AG04450 (cell line): Measurements from ENCODE around the gene SEPTIN10. TPM values are rescaled to one million over a fixed set of nuclear protein-coding genes. Genes with fewer than 3 reads are reported as not detected.
A peak's percentile ranks its signal among the peaks of the same experiment; 100 is the strongest.
"Not testable (repeated sequence)": the region's sequence is repeated elsewhere in the genome, so short reads cannot be mapped to it uniquely, and the experiment has no call there.

Experiments used
- CTCF ChIA-PET: fragments of 300-600, 350-600 bp; formaldehyde crosslinking; extraction: SDS; loops from one replicate; lab custom pipeline; 2022; ENCODE audit warnings: antibody characterized with exemption, inconsistent platforms; lab: Charles Lee
- POLR2A ChIA-PET: fragments of 350-600 bp; formaldehyde crosslinking; extraction: SDS; loops from one replicate; lab custom pipeline; 2021; ENCODE audit warnings: antibody characterized with exemption, inconsistent platforms; lab: Yijun Ruan, JAX
- DNase-seq: peaks from one replicate; pipeline ENCODE4 v3.0.0-alpha.2; 2011; ENCODE audit warnings: low read depth, low spot score
- H3K27ac ChIP-seq: one replicate; pipeline ENCODE4 v1.5.1; 2012; ENCODE audit warnings: low read depth, low read length, control low read depth
- H3K27me3 ChIP-seq: one replicate; pipeline ENCODE4 v1.6.0; 2012; ENCODE audit warnings: low read length; ENCODE audit not compliant: control insufficient read depth, insufficient read depth
- H3K4me3 ChIP-seq: 2 replicates; pipeline ENCODE4 v1.5.1; 2011; ENCODE audit warnings: mild to moderate bottlenecking, low read depth, low read length, control low read depth
- H3K9me3 ChIP-seq: 2 replicates; pipeline ENCODE4 v1.5.1; 2012; ENCODE audit warnings: low read length; ENCODE audit not compliant: control insufficient read depth, insufficient read depth
- CTCF ChIP-seq: IDR thresholded peaks from 2 replicates; pipeline ENCODE4 v1.5.1; 2011; ENCODE audit warnings: low read depth, low read length, control low read depth, inconsistent platforms
- polyA plus RNA-seq: library from polyadenylated mRNA; depleted of rRNA; stranded (reverse); fragments of >200 nt; gene quantifications from 2 replicates; pipeline ENCODE4 v1.2.3, GENCODE V29; 2011

Gene SEPTIN10
- polyA plus RNA-seq, 1 experiment, result 105 TPM

- DNase-seq, result no peak
- no peak for TF ChIP-seq CTCF
- ChIA-PET CTCF (no interaction called here), POLR2A (no interaction called here)
- Histone ChIP-seq H3K4me3 (no peak overlapping the region), H3K27ac (no peak overlapping the region), H3K9me3 (no peaks in the 10 kb centered on the region), H3K27me3 (peaks cover 5% of the 10 kb centered on the region)
These were observed 33.9 kb upstream of the SEPTIN10 start for GRCh38 chr2:109647636-109648035.

- no peak for DNase-seq
- TF ChIP-seq CTCF, result no peak
- H3K27me3 ChIP-seq, result peaks cover 5% of the 10 kb centered on the region
- ChIA-PET CTCF (no interaction called here), POLR2A (no interaction called here)
- H3K27ac ChIP-seq, result no peak overlapping the region
- no peak overlapping the region for H3K4me3 ChIP-seq
- no peaks in the 10 kb centered on the region for H3K9me3 ChIP-seq
These were observed 33.2 kb upstream of the SEPTIN10 start for GRCh38 chr2:109646961-109647360.

- Histone ChIP-seq H3K9me3 (no peaks in the 10 kb centered on the region), H3K4me3 (no peak overlapping the region), H3K27ac (peak overlapping the region; percentile 2), H3K27me3 (peaks cover 2% of the 10 kb centered on the region)
- no peak for TF ChIP-seq CTCF
- POLR2A ChIA-PET, result no interaction called here
- CTCF ChIA-PET, result no interaction called here
- no peak for DNase-seq
These were observed 31.8 kb upstream of the SEPTIN10 start for GRCh38 chr2:109645412-109646184.

GRCh38 chr2:109644571-109645275, 31.0 kb upstream of the SEPTIN10 start:
- H3K9me3 ChIP-seq, result no peaks in the 10 kb centered on the region
- TF ChIP-seq CTCF, result no peak
- H3K27me3 ChIP-seq, result peaks cover 2% of the 10 kb centered on the region
- POLR2A ChIA-PET, result no interaction called here
- CTCF ChIA-PET, result no interaction called here
- no peak for DNase-seq
- H3K4me3 ChIP-seq, result no peak overlapping the region
- H3K27ac ChIP-seq, result no peak overlapping the region

GRCh38 chr2:109640000-109640399, 26.2 kb upstream of the SEPTIN10 start:
- DNase-seq, H3K27me3 ChIP-seq, POLR2A ChIA-PET, CTCF ChIA-PET, H3K4me3 ChIP-seq, H3K27ac ChIP-seq, H3K9me3 ChIP-seq: not testable (repeated sequence)
